Testis (tissue), 3 donors: ENCODE results near the gene FRMD4B. TPM values are rescaled to one million over a fixed set of nuclear protein-coding genes. Genes with fewer than 3 reads are reported as not detected.
A peak's percentile ranks its signal among the peaks of the same experiment; 100 is the strongest.

Experiments
- DNase-seq: peaks from one replicate; pipeline ENCODE4 v3.0.0-alpha.2; 2019
- H3K27ac ChIP-seq, 2 donors: fragments of 200-600 bp; sonication (generic); one replicate each; pipeline ENCODE4 v1.5.1; 2019
- H3K27me3 ChIP-seq: fragments of 200-600 bp; sonication (generic); one replicate; pipeline ENCODE4 v1.5.1; 2019
- H3K36me3 ChIP-seq: fragments of 200-600 bp; sonication (generic); one replicate; pipeline ENCODE4 v1.5.1; 2017; ENCODE audit warnings: low read depth; ENCODE audit errors: missing control alignments
- H3K4me1 ChIP-seq: fragments of 200-600 bp; sonication (generic); one replicate; pipeline ENCODE4 v1.5.1; 2019
- H3K4me3 ChIP-seq, 2 donors: fragments of 200-600 bp; sonication (generic); one replicate each; pipeline ENCODE4 v1.5.1; 2017 to 2019
- H3K9me3 ChIP-seq: fragments of 200-600 bp; sonication (generic); one replicate; pipeline ENCODE4 v1.5.1; 2017
- CTCF ChIP-seq, 3 experiments: fragments of 450-650 bp in 2 of 3; fragments of 200-600 bp in 1 of 3; sonication (generic) in 1 of 3; IDR thresholded peaks; one replicate each; pipeline ENCODE4 v1.5.1; 2016 to 2019; ENCODE audit warnings: antibody characterized with exemption in 3 of 3, mild to moderate bottlenecking in 2 of 3, moderate library complexity in 1 of 3
- POLR2A ChIP-seq: fragments of 450-650 bp; IDR thresholded peaks from one replicate; pipeline ENCODE4 v1.6.1; 2017; ENCODE audit warnings: antibody characterized with exemption, mild to moderate bottlenecking, moderate library complexity
- WGBS, 2 donors: methylation state at CpG; one replicate each; pipeline ENCODE4 v1.1.5; 2018; 5-methylcytosine and 5-hydroxymethylcytosine counted together
- intact Hi-C: fragments of 100-400 bp; cut with DNase I; formaldehyde crosslinking; loops from one replicate; pipeline ENCODE4 v1.15.1; 2023; ENCODE audit warnings: low total_unique reads
- polyA plus RNA-seq: library from polyadenylated mRNA; stranded (reverse); fragments of 350-450 nt; fragmentation: Illumina TruSeq; extraction: RNeasy Lipid Tissue Mini Kit (QIAGEN cat#74804); gene quantifications from one replicate; pipeline ENCODE4 v1.2.3, GENCODE V29; 2014; ENCODE audit warnings: low read depth, low replicate concordance; ENCODE audit not compliant: insufficient read depth
- total RNA-seq, 2 donors: library from RNA; depleted of rRNA; stranded (reverse); fragments of >200 nt; gene quantifications; one replicate each; pipeline ENCODE4 v1.2.3, GENCODE V29; 2016

FRMD4B gene
- total and polyA plus RNA-seq, 3 donors from 2014 or later: 10.2 to 17.8 (median 13.7) TPM

GRCh38 chr3:69357196-69357595 is 28.7 kb downstream of the FRMD4B start:
- WGBS, 2 donors: 48 to 52% methylated on average over 2 of the region's 2 CpGs
- Histone ChIP-seq H3K4me1 (no peaks in the 10 kb centered on the region), H3K36me3 (no peaks in the 10 kb centered on the region), H3K4me3 (no peak overlapping the region), H3K27ac (no peak overlapping the region), H3K9me3 (no peaks in the 10 kb centered on the region), H3K27me3 (no peaks in the 10 kb centered on the region)
- intact Hi-C loops: no loop called here
- TF ChIP-seq CTCF (IDR thresholded peaks at IDR 0.05) (no peak), POLR2A (no peak)
- no peak for DNase-seq

- no peaks in the 10 kb centered on the region for H3K36me3 ChIP-seq
- no peaks in the 10 kb centered on the region for H3K4me1 ChIP-seq
- no peak overlapping the region for H3K4me3 ChIP-seq
- no peak for DNase-seq
- TF ChIP-seq POLR2A (no peak), CTCF (IDR thresholded peaks at IDR 0.05) (no peak)
- intact Hi-C loops: no loop called here
- no peak overlapping the region for H3K27ac ChIP-seq
- H3K9me3 ChIP-seq: no peaks in the 10 kb centered on the region
- H3K27me3 ChIP-seq: no peaks in the 10 kb centered on the region
- WGBS, 2 donors: 81 to 96% methylated on average over 2 of the region's 2 CpGs
These were observed 30.9 kb downstream of the FRMD4B start for GRCh38 chr3:69354948-69355347.

GRCh38 chr3:69353503-69353902 is 32.4 kb downstream of the FRMD4B start:
- no peak overlapping the region for H3K4me3 ChIP-seq
- no peaks in the 10 kb centered on the region for H3K27me3 ChIP-seq
- no peaks in the 10 kb centered on the region for H3K4me1 ChIP-seq
- no peak for DNase-seq
- intact Hi-C loops: no loop called here
- H3K36me3 ChIP-seq: no peaks in the 10 kb centered on the region
- 73 to 77% methylated on average over 15 of the region's 15 CpGs for WGBS, 2 donors
- TF ChIP-seq CTCF (IDR thresholded peaks at IDR 0.05) (no peak), POLR2A (no peak)
- H3K9me3 ChIP-seq: no peaks in the 10 kb centered on the region
- H3K27ac ChIP-seq: peak overlapping the region in 1 of 2 donors; percentile 17

GRCh38 chr3:69353088-69353478 is 32.8 kb downstream of the FRMD4B start:
- Histone ChIP-seq H3K9me3 (no peaks in the 10 kb centered on the region), H3K4me3 (no peak overlapping the region), H3K36me3 (no peaks in the 10 kb centered on the region), H3K27ac (peak overlapping the region in 1 of 2 donors; percentile 17), H3K4me1 (no peaks in the 10 kb centered on the region), H3K27me3 (no peaks in the 10 kb centered on the region)
- no peak for DNase-seq
- intact Hi-C loops: no loop called here
- TF ChIP-seq POLR2A (no peak), CTCF (IDR thresholded peaks at IDR 0.05) (no peak)
- WGBS, 2 donors: 60% methylated on average over 4 of the region's 4 CpGs

GRCh38 chr3:69352305-69353087 is 33.4 kb downstream of the FRMD4B start:
- H3K4me1 ChIP-seq: no peaks in the 10 kb centered on the region
- H3K36me3 ChIP-seq: no peaks in the 10 kb centered on the region
- DNase-seq: no peak
- intact Hi-C loops: no loop called here
- no peak overlapping the region for H3K4me3 ChIP-seq
- peak overlapping the region in 1 of 2 donors; percentile 17 for H3K27ac ChIP-seq
- H3K9me3 ChIP-seq: no peaks in the 10 kb centered on the region
- 65 to 66% methylated on average over 6 of the region's 6 CpGs for WGBS, 2 donors
- no peaks in the 10 kb centered on the region for H3K27me3 ChIP-seq
- no peak for TF ChIP-seq CTCF (IDR thresholded peaks at IDR 0.05)
- TF ChIP-seq POLR2A: no peak
